Activated CD4-positive, alpha-beta T cell treated with anti-CD3 and anti-CD28 coated beads for 48 hours (primary cell): Measurements from ENCODE around the gene CRNN.

Source experiments
- DNase-seq: peaks from one replicate; pipeline ENCODE4 v3.0.0-alpha.2; 2020

CRNN gene

DNA sequence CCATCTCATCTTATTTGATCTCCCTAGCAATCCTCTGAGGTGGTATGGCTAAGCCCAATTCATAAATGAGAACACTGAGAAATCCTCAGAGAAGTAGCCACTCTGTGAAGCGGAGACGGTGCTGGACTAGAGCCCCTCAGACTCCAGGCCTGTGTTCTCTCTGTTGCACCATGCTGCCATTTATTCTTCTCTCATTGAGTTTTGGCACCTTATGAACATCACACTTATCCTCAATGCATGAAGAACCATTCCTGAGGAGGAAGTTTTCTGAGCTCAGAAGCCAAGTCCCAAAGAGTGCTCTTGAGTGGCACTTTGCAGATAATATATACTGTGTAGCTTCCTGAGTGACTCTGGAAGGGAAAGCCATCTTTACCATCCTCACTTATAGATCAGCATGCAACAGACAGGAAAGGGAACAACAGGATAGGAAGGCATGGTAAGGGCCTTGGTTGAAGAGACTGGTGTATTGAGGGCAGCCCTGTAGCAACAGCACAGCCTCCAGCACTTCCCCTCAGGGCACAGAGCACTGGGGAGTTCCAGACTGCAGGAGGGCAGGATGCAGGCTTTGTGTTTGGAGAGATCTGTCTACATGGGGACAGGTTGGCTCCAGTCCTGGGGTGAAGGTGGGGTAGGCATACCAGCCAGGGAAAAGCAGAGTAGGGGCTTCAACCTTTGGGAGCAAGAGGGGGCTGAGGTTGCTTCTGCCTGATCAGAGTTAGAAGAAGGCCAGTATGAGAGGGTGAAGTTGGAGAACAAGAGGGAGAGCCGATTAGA, 1.6 kb upstream of the CRNN start:
- DNase-seq = no peak

DNA sequence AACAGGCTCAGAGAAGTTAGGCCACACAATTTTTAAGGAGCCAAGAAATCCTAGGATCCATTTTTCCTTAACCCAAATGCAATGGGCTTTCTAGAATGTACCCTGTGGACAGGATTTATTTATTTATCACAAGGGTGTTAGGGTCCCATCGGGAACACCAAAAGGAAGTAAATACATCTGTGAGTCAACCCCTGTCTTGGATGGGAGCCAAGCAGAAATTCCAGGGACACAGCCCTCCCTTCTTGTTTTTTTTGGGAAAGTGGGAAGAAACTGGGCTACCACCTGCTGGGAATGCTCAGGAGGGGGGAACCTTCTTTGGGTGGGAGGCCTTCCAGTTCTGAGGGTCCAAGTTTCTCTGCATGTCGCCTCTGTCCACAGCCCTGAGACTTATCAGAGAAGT, 1.3 kb downstream of the CRNN start:
- DNase-seq = no peak

DNA sequence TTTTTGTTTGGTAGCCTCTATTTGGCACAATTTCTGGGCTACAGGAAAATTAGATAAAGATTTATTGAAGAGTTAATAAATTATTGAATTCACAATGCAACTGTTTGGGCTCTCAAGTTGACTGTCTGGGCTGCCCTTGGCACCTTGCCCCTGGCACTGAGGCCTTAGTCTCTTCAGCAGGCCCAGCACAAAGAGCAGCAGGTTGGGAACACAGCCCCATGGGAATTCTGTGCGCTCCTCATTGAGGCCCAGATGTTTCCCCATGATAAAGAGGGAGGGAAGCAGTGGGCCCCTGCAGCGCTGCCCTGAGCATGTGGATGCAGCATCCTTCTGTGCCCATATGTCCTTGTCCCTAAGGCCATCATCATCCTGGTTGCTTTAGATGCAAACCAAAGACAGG, 2.9 kb downstream of the CRNN start:
- no peak for DNase-seq

- DNase-seq = no peak
Observed at GRCh38 chr1:152410599-152410998, 3.5 kb downstream of the CRNN start.

DNA sequence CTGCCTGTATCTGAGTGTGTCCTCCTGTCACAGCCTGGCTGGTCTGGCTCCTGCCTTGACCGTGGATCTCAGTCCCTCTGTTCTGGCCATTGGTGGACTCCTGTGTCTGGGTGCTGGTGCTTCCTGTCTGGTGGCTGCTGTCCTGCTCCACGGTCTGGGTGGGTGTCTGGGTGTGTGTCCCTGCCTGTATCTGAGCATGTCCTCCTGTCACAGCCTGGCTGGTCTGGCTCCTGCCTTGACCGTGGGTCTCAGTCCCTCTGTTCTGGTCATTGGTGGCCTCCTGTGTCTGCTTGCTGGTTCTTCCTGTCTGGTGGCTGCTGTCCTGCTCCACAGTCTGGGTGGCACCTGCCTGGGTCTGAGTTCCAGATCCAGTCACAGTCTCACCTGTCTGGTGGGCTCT, 4.0 kb downstream of the CRNN start:
- DNase-seq = no peak

DNA sequence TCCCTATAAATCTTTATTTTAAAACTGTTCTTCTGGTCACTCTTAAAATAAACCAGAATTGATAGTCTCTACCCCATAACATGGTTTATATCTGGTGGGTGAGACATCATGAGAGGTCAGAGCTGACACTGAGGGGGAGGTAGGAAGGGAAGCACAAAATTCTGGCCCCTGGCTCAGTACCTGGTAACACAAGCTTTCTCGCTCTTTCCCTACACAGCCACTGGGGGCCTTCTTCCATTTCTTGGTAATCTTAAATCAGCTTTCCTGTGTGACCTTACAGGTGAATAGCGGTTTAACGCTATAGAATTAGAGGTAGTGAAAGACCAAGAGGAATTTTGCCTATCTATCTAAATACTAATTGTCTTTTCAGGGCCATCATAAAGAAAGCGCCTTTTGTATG, 5.4 kb downstream of the CRNN start:
- DNase-seq = no peak

GRCh38 chr1:152398812-152399698, 15.0 kb downstream of the CRNN start:
- peak; percentile 17 for DNase-seq

DNA sequence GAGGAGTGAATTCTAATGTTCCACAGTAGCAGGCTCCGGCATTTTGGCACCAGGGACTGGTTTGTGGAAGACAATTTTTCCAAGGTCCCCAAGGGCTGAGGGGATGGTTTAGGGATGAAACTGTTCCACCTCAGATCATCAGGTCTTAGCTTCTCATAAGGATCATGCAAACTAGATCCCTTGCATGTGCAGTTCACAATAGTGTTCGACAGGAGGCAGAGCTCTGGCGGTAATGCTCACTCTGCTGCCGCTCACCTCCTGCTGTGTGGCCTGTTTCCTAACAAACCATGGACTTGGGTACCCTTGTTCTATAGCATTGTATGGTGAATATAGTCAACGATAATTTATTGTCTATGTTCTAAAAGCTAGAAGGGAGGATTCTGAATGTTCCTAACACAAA, 16.6 kb downstream of the CRNN start:
- DNase-seq = no peak

- DNase-seq = no peak
Observed at GRCh38 chr1:152394151-152394550, 19.9 kb downstream of the CRNN start.

- DNase-seq = no peak
Observed at GRCh38 chr1:152392909-152393308, 21.2 kb downstream of the CRNN start.

GRCh38 chr1:152388889-152389288, 25.2 kb downstream of the CRNN start:
- no peak for DNase-seq

- no peak for DNase-seq
Observed at GRCh38 chr1:152386940-152387339, 27.1 kb downstream of the CRNN start.

DNA sequence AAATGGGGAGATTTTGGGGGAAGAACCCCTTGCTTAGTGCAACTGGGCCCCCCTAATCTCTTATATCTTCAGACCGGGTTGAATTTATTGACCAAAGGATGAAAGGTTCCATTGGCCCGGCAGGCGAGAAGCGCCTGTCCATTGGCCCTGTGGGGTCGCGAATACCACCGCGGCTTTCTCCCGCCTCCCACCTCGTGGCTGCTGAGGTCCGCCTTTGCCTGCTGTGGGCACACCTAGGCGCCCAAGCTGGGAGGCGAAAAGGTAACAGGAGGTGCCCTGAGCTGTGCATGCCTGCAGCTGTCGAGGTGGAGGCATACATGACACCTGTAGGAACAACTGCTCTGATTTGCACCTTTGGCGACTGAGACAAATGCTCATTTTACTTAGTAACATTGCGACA, 33.1 kb downstream of the CRNN start:
- no peak for DNase-seq

DNA sequence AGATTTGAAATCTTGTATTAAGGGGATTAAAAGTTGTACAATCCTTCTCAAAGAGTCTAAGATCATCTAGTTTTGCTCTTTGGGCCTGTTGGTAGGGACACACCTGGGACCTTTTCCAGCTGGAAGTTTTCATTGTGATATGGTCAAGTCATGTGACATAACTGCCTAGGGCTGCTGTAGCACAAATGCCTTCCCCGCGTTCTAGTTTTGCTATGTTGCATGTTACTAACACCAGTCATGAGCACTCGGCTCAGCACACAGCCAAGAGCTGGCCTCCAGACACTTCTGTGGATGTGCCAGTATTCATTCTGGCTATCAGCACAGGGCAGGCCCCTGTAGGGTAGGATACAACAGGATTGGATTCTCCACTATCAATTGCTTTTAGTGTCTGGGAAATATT, 39.6 kb downstream of the CRNN start:
- no peak for DNase-seq

DNA sequence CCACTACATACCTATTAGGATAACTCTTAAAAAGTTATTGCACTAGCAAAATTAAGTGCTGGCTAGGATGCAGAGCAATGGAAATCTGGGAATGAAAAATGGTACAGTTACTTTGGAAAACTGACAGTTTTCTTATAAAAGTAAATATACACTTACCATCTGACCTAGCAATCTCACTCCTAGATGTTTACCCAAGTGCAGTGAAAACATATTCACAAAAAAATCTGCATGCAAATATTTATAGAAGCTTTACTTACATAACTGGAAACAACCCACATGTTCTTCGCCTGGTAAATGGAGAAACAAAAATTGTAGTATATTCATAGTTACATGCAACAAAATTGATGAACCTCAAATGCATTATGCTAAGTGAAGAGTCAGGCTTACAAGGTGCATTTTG, 41.4 kb downstream of the CRNN start:
- DNase-seq = no peak

GRCh38 chr1:152367436-152367835, 46.6 kb downstream of the CRNN start:
- DNase-seq = no peak

DNA sequence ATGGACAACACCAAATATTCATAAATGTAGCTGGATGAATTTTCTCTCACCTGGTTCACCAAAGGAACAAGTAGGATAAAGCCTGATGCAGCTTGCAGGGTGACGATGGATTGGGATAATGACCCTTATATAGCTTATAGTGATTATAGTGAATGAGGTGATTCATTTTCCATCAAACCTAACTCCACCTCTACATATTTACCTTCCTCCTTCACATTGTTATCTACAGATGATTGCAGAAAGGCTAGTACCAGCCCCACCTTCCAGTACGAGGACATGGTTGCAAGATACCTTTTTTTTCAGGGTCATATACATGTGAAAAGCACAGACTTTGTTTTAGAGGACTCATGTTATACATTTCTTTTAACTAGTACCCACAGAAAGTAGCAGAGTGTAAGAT, 54.2 kb downstream of the CRNN start, which contains the start of gene FLG2:
Gene FLG2 (minus strand): TSS at position 101 of the 400 bp plus-strand sequence. CDS start 1,122 bp downstream, outside the sequence.
- DNase-seq = no peak
